ENCODE data around the gene TMEM131.
"Not testable (repeated sequence)": the region's sequence is repeated elsewhere in the genome, so short reads cannot be mapped to it uniquely, and the experiment has no call there.

The TMEM131 gene

DNA sequence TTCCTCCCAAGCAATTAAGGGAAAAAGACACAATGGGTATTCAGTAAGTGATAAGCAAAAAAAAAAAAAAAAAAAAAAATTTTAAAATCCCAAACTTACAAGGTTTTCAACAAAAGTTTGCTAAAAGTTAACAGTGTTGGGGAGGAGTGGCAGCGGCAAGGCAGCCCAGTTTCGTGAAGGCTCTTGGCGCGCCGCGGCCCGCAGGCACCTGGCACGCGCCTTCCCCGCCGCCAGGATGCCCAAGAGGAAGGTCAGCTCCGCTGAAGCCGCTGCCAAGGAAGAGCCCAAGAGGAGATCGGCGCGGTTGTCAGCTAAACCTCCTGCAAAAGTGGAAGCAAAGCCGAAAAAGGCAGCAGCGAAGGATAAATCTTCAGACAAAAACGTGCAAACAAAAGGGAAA lies 168.7 kb downstream of the TMEM131 start:
- H3K27me3 Mint-ChIP-seq, ATAC-seq, H3K9me3 Mint-ChIP-seq, H3K4me3 Mint-ChIP-seq: not testable (repeated sequence)
- Mint-ChIP-seq H3K36me3 (peaks cover 63% of the 10 kb centered on the region), H3K27ac (peak overlapping the region; percentile 61), H3K4me1 (peaks cover 28% of the 10 kb centered on the region)

GRCh38 chr2:97826266-97826847 lies 169.4 kb downstream of the TMEM131 start:
- Mint-ChIP-seq H3K36me3 (peaks cover 67% of the 10 kb centered on the region), H3K4me3 (peak overlapping the region; percentile 0), H3K4me1 (peaks cover 28% of the 10 kb centered on the region), H3K27ac (peak overlapping the region; percentile 61)
- H3K9me3 Mint-ChIP-seq, H3K27me3 Mint-ChIP-seq, ATAC-seq: not testable (repeated sequence)

DNA sequence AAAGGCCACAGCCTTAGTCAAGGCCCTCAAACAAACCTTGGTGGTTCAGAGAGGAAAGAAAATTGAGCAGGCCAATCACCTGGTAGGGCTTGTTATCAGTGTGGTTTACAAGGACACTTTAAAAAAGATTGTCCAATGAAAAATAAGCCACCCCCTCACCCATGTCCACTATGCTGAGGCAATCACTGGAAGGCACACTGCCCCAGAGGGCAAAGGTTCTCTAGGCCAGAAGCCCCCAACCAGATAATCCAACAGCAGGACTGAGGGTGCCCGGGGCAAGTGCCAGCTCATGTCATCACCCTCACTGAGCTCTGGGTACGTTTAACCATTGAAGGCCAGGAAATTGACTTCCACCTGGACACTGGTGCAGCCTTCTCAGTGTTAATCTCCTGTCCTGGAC lies 171.7 kb downstream of the TMEM131 start:
- not testable (repeated sequence) for H3K27ac Mint-ChIP-seq, H3K9me3 Mint-ChIP-seq, ATAC-seq, H3K27me3 Mint-ChIP-seq, H3K4me3 Mint-ChIP-seq
- H3K36me3 Mint-ChIP-seq, result peaks cover 47% of the 10 kb centered on the region
- H3K4me1 Mint-ChIP-seq, result peaks cover 27% of the 10 kb centered on the region

GRCh38 chr2:97821862-97822261 lies 173.9 kb downstream of the TMEM131 start:
- not testable (repeated sequence) for H3K9me3 Mint-ChIP-seq, H3K27me3 Mint-ChIP-seq, ATAC-seq, H3K27ac Mint-ChIP-seq, H3K4me1 Mint-ChIP-seq, H3K4me3 Mint-ChIP-seq
- H3K36me3 Mint-ChIP-seq, result peaks cover 36% of the 10 kb centered on the region

GRCh38 chr2:97819754-97820153 lies 176.0 kb downstream of the TMEM131 start:
- Mint-ChIP-seq H3K4me1 (no peaks in the 10 kb centered on the region), H3K27me3 (no peaks in the 10 kb centered on the region), H3K9me3 (no peaks in the 10 kb centered on the region), H3K27ac (no peak overlapping the region), H3K4me3 (no peak overlapping the region), H3K36me3 (peaks cover 29% of the 10 kb centered on the region)
- ATAC-seq, result no peak

GRCh38 chr2:97816411-97816810 lies 179.3 kb downstream of the TMEM131 start:
- Mint-ChIP-seq H3K9me3 (no peaks in the 10 kb centered on the region), H3K36me3 (peaks cover 32% of the 10 kb centered on the region), H3K4me3 (no peak overlapping the region), H3K27me3 (no peaks in the 10 kb centered on the region), H3K4me1 (no peaks in the 10 kb centered on the region), H3K27ac (peak overlapping the region; percentile 14)
- ATAC-seq, result no peak

GRCh38 chr2:97812931-97813330 lies 182.8 kb downstream of the TMEM131 start:
- no peaks in the 10 kb centered on the region for H3K4me1 Mint-ChIP-seq
- ATAC-seq, result no peak
- peak overlapping the region; percentile 21 for H3K27ac Mint-ChIP-seq
- no peak overlapping the region for H3K4me3 Mint-ChIP-seq
- H3K36me3 Mint-ChIP-seq, result peaks cover 34% of the 10 kb centered on the region
- H3K9me3 Mint-ChIP-seq, result no peaks in the 10 kb centered on the region
- H3K27me3 Mint-ChIP-seq, result no peaks in the 10 kb centered on the region

- ATAC-seq, result no peak
These were observed 186.9 kb downstream of the TMEM131 start for GRCh38 chr2:97808816-97809215.

DNA sequence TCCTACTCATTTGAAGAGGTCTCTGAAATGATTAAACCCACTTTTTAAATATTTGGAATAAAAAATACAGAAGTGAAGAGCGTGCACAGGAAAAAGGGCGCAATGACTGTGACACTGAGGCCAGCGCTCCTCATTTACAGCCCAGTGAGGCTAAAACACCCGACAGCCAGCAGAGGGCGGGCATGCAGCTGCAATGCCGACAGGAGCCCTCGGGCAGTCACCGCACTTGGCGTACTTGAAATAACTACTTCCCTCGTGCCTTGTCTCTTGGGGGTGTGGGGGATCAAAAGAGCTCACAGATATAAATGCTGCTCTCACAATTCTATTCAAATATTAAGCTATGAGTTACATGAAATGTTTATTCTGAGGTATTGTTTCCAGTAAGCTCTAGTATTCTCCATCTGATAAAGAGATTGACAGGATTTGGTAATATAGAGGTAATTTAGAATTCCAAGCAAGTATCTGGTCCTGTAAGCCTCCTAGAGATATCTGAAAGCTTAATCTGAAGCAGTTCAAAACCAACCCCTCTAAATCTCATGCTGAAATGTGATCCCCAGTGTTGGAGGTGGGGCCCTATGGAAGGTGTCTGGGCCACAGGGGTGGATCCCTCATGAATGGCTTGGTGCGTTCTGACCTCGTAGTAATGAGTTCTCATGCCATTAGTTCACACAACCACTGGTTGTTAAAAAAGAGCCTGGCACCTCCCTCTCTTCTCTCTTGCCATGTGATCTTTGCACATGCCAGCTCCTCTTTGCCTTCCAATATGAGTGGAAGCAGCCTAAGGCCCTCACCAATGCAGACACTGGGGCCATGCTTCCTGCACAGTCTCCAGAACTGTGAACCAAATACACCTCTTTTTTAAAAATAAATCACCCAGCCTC lies 188.8 kb downstream of the TMEM131 start:
- ATAC-seq, result peak; percentile 96
- H3K27ac Mint-ChIP-seq, result no peak overlapping the region
- no peaks in the 10 kb centered on the region for H3K9me3 Mint-ChIP-seq
- H3K36me3 Mint-ChIP-seq, result peaks cover 28% of the 10 kb centered on the region
- H3K4me3 Mint-ChIP-seq, result no peak overlapping the region
- no peaks in the 10 kb centered on the region for H3K4me1 Mint-ChIP-seq
- H3K27me3 Mint-ChIP-seq, result no peaks in the 10 kb centered on the region

More at GRCh38 chr2:97808816-97809215, 186.9 kb downstream of the TMEM131 start:
- H3K27ac Mint-ChIP-seq, result no peak overlapping the region
- H3K9me3 Mint-ChIP-seq, result no peaks in the 10 kb centered on the region
- no peaks in the 10 kb centered on the region for H3K27me3 Mint-ChIP-seq
- H3K4me3 Mint-ChIP-seq, result no peak overlapping the region
- no peaks in the 10 kb centered on the region for H3K4me1 Mint-ChIP-seq
- H3K36me3 Mint-ChIP-seq, result peaks cover 35% of the 10 kb centered on the region

DNA sequence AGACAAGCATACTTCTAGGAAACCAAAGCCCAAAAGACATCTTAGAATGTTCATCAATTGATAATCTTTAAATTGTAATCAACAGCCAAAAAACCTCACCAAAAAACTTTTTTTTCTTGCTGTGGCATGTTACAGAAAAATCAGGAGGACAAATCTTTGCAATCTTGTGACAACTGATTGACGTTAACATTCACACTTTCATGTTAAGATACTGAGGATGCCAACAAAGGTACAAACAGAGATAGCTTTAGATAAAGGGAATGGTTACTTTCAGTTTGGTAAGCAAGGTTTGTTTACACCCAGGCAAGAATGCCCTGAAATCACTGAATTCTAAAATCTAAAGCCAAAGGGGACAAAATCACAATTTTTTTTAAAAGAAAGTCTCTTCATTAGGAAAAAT lies 190.0 kb downstream of the TMEM131 start:
- Mint-ChIP-seq H3K27me3 (no peaks in the 10 kb centered on the region), H3K4me1 (no peaks in the 10 kb centered on the region), H3K36me3 (peaks cover 25% of the 10 kb centered on the region), H3K4me3 (no peak overlapping the region), H3K27ac (no peak overlapping the region), H3K9me3 (no peaks in the 10 kb centered on the region)
- ATAC-seq, result no peak

GRCh38 chr2:97801028-97801427 lies 194.7 kb downstream of the TMEM131 start:
- no peaks in the 10 kb centered on the region for H3K4me1 Mint-ChIP-seq
- no peak overlapping the region for H3K27ac Mint-ChIP-seq
- no peak for ATAC-seq
- peaks cover 31% of the 10 kb centered on the region for H3K36me3 Mint-ChIP-seq
- H3K27me3 Mint-ChIP-seq, result no peaks in the 10 kb centered on the region
- H3K9me3 Mint-ChIP-seq, result no peaks in the 10 kb centered on the region
- H3K4me3 Mint-ChIP-seq, result no peak overlapping the region

DNA sequence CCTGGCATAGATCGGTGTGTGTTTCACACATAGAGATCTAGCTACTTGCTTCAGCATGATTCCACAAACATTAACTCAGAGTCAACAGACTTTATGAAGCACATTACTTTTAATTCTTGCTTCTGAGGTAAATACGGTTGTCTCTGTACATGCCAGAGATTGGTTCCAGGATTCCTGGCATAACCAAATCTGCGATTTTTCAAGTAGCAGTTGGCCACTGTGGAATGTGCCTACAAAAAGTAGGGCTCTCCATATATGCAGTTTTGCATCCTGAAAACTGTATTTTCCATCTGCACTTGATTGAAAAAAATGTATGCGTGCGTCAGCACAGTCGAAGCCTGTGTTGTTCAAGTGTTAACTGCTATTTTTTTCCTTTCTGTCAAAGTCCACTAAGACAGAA lies 197.3 kb downstream of the TMEM131 start:
- no peaks in the 10 kb centered on the region for H3K9me3 Mint-ChIP-seq
- peaks cover 19% of the 10 kb centered on the region for H3K36me3 Mint-ChIP-seq
- no peaks in the 10 kb centered on the region for H3K27me3 Mint-ChIP-seq
- H3K27ac Mint-ChIP-seq, result no peak overlapping the region
- H3K4me1 Mint-ChIP-seq, result no peaks in the 10 kb centered on the region
- no peak for ATAC-seq
- no peak overlapping the region for H3K4me3 Mint-ChIP-seq

DNA sequence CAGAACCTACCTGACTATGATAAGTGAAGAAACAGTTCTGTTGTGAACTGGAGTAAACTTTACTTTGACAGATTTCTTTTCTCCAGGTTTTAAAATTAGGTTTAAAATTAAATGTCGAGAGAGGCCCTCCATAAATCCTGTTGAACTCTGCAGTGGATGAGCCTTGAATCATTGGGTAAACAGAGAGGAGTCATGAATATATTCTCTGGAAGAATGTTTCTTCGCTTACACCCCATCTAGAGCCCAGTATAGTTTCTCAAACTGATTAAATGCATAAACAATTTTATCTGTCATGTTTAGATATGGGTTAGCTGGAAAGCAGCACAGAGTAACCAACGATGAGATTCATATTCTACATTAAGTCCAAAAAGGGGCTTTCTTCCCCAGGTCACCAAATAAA lies 198.4 kb downstream of the TMEM131 start:
- Mint-ChIP-seq H3K9me3 (no peaks in the 10 kb centered on the region), H3K36me3 (peaks cover 27% of the 10 kb centered on the region), H3K4me3 (no peak overlapping the region), H3K27ac (no peak overlapping the region), H3K27me3 (no peaks in the 10 kb centered on the region), H3K4me1 (no peaks in the 10 kb centered on the region)
- no peak for ATAC-seq

GRCh38 chr2:97796465-97797126 lies 199.2 kb downstream of the TMEM131 start:
- Mint-ChIP-seq H3K27ac (no peak overlapping the region), H3K4me3 (no peak overlapping the region), H3K27me3 (no peaks in the 10 kb centered on the region), H3K9me3 (no peaks in the 10 kb centered on the region), H3K4me1 (no peaks in the 10 kb centered on the region), H3K36me3 (peaks cover 24% of the 10 kb centered on the region)
- ATAC-seq, result no peak

- Mint-ChIP-seq H3K4me3 (no peak overlapping the region), H3K4me1 (no peaks in the 10 kb centered on the region), H3K27me3 (no peaks in the 10 kb centered on the region), H3K36me3 (peaks cover 41% of the 10 kb centered on the region), H3K27ac (no peak overlapping the region), H3K9me3 (no peaks in the 10 kb centered on the region)
- no peak for ATAC-seq
These were observed 203.3 kb downstream of the TMEM131 start for GRCh38 chr2:97792416-97792815.

Measured in stimulated activated memory B cell treated with anti-CD40 and anti-IgM and Interleukin-4, amounts not matched to agents 10 μg/mL and 1 μg/mL and 100 μg/mL, for 72 hours (primary cell).